ENCODE measurements around the gene TRIL. TPM values are rescaled to one million over a fixed set of nuclear protein-coding genes. Genes with fewer than 3 reads are reported as not detected.

The TRIL gene
- total and polyA plus RNA-seq, 2 experiments from 2014 or later: 2.5 to 4.6 TPM

GRCh38 chr7:28981161-28981465, 23.0 kb upstream of the TRIL start:
- peaks cover 7% of the 10 kb centered on the region for H3K4me1 ChIP-seq (ENCODE audit: insufficient read depth)
- no peaks in the 10 kb centered on the region for H3K79me2 ChIP-seq
- no peaks in the 10 kb centered on the region for H3K9me3 ChIP-seq (ENCODE audit: low read depth)
- H3K4me2 ChIP-seq: no peak overlapping the region
- no peak overlapping the region for H3K4me3 ChIP-seq
- DNase-seq (ENCODE audit: low spot score): no peak
- 56% methylated on average over 4 of the region's 4 CpGs for WGBS (ENCODE audit: low lambda C conversion rate, missing lambda C conversion rate)
- H3K27me3 ChIP-seq: no peaks in the 10 kb centered on the region
- no peak overlapping the region for H2AFZ ChIP-seq
- TF ChIP-seq EZH2 (IDR thresholded peaks at IDR 0.05; ENCODE audit: borderline replicate concordance) (no peak), CTCF (IDR thresholded peaks at IDR 0.05; ENCODE audit: poor library complexity) (no peak), EZH2phosphoT487 (IDR thresholded peaks at IDR 0.05; ENCODE audit: low read depth, severe bottlenecking, unreplicated experiment) (no peak)
- H3K9me2 ChIP-seq (replicated peaks; ENCODE audit: insufficient read depth): no peaks in the 10 kb centered on the region
- H3K36me3 ChIP-seq (replicated peaks; ENCODE audit: insufficient read depth, low read depth): no peaks in the 10 kb centered on the region
- no peak overlapping the region for H3K27ac ChIP-seq
- H4K20me1 ChIP-seq (ENCODE audit: insufficient read depth, poor library complexity, severe bottlenecking): no peaks in the 10 kb centered on the region

DNA sequence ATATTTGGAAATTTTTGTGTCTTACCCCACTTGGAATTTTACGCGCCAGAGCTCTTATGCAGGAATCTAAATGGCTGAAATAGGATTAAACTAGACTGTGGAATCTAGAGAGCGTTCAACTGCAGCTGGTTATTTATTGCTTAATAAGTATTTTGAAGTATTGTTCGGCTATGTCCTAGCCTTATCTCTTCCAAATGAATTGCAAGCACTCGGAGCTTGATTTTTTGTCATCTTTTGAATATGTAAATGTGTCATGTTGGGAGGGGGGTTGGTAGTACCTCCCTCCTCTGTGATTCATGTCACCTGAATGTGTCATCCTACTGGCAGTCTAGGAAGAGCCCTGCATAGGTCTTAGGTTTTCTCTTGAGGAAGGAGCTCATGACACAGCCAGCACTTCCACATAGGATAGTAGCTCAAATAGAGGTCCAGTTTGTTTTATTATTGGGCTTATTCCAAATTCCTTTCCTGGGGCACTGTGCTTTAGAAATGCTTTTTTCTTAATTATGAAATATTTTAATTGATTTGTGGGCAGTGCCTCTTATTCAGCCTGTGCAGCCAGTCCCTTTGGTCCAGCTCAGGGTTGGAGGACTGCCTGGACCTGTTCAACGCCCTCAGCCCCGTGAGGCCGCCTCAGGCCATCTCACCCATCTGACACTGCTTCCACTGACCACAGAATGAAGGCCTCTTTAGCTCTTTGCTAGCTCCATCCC, 22.5 kb upstream of the TRIL start:
- H3K4me3 ChIP-seq: no peak overlapping the region
- WGBS (ENCODE audit: low lambda C conversion rate, missing lambda C conversion rate): 69% methylated on average over 8 of the region's 8 CpGs
- no peaks in the 10 kb centered on the region for H3K27me3 ChIP-seq
- TF ChIP-seq CTCF (IDR thresholded peaks at IDR 0.05; ENCODE audit: poor library complexity) (no peak), EZH2phosphoT487 (IDR thresholded peaks at IDR 0.05; ENCODE audit: low read depth, severe bottlenecking, unreplicated experiment) (no peak), EZH2 (IDR thresholded peaks at IDR 0.05; ENCODE audit: borderline replicate concordance) (no peak)
- no peak for DNase-seq (ENCODE audit: low spot score)
- no peak overlapping the region for H3K27ac ChIP-seq
- no peak overlapping the region for H2AFZ ChIP-seq
- H3K4me1 ChIP-seq (ENCODE audit: insufficient read depth): peaks cover 5% of the 10 kb centered on the region
- no peaks in the 10 kb centered on the region for H3K36me3 ChIP-seq (replicated peaks; ENCODE audit: insufficient read depth, low read depth)
- no peaks in the 10 kb centered on the region for H3K79me2 ChIP-seq
- H3K9me3 ChIP-seq (ENCODE audit: low read depth): no peaks in the 10 kb centered on the region
- no peak overlapping the region for H3K4me2 ChIP-seq
- H3K9me2 ChIP-seq (replicated peaks; ENCODE audit: insufficient read depth): no peaks in the 10 kb centered on the region
- no peaks in the 10 kb centered on the region for H4K20me1 ChIP-seq (ENCODE audit: insufficient read depth, poor library complexity, severe bottlenecking)

GRCh38 chr7:28979776-28980175, 21.6 kb upstream of the TRIL start:
- no peak overlapping the region for H3K27ac ChIP-seq
- no peaks in the 10 kb centered on the region for H4K20me1 ChIP-seq (ENCODE audit: insufficient read depth, poor library complexity, severe bottlenecking)
- H3K9me2 ChIP-seq (replicated peaks; ENCODE audit: insufficient read depth): no peaks in the 10 kb centered on the region
- no peaks in the 10 kb centered on the region for H3K36me3 ChIP-seq (replicated peaks; ENCODE audit: insufficient read depth, low read depth)
- H3K4me1 ChIP-seq (ENCODE audit: insufficient read depth): peaks cover 5% of the 10 kb centered on the region
- no peaks in the 10 kb centered on the region for H3K79me2 ChIP-seq
- H3K4me3 ChIP-seq: no peak overlapping the region
- no peak for DNase-seq (ENCODE audit: low spot score)
- TF ChIP-seq CTCF (IDR thresholded peaks at IDR 0.05; ENCODE audit: poor library complexity) (no peak), EZH2phosphoT487 (IDR thresholded peaks at IDR 0.05; ENCODE audit: low read depth, severe bottlenecking, unreplicated experiment) (no peak), EZH2 (IDR thresholded peaks at IDR 0.05; ENCODE audit: borderline replicate concordance) (no peak)
- no peaks in the 10 kb centered on the region for H3K27me3 ChIP-seq
- H3K4me2 ChIP-seq: no peak overlapping the region
- WGBS (ENCODE audit: low lambda C conversion rate, missing lambda C conversion rate): 72% methylated on average over 3 of the region's 3 CpGs
- H3K9me3 ChIP-seq (ENCODE audit: low read depth): no peaks in the 10 kb centered on the region
- H2AFZ ChIP-seq: no peak overlapping the region

Data from hepatocyte (in vitro differentiated cells).